Tibial artery (tissue), 4 donors: Measurements from ENCODE around the gene BCL2.

Experiments
- DNase-seq, 2 donors: peaks; one replicate each; pipeline ENCODE4 v3.0.0-alpha.2; 2019
- H3K27ac ChIP-seq, 2 donors: fragments of 200-600 bp; sonication (generic) in 1 of 2; 1 replicate in 1 of 2; 2 replicates in 1 of 2; pipeline ENCODE4 v1.5.1; 2018 to 2019; ENCODE audit warnings: mild to moderate bottlenecking in 1 of 2
- H3K27me3 ChIP-seq, 2 donors: fragments of 200-600 bp; sonication (generic) in 1 of 2; one replicate each; pipeline versions ENCODE4 v1.5.1 to v1.6.0; 2016 to 2019
- H3K36me3 ChIP-seq, 3 donors: fragments of 200-600 bp; sonication (generic) in 2 of 3; one replicate each; pipeline ENCODE4 v1.5.1; 2016 to 2019; ENCODE audit warnings: mild to moderate bottlenecking in 2 of 3
- H3K4me1 ChIP-seq, 4 donors: fragments of 200-600 bp; sonication (generic) in 2 of 4; 1 replicate in 3 of 4; 2 replicates in 1 of 4; pipeline ENCODE4 v1.5.1; 2016 to 2019
- H3K4me3 ChIP-seq, 2 donors: fragments of 200-600 bp; sonication (generic) in 1 of 2; 1 replicate in 1 of 2; 2 replicates in 1 of 2; pipeline ENCODE4 v1.5.1; 2018 to 2019; ENCODE audit warnings: mild to moderate bottlenecking in 2 of 2
- H3K9me3 ChIP-seq, 3 donors: fragments of 200-600 bp; sonication (generic) in 1 of 3; one replicate each; pipeline ENCODE4 v1.5.1; 2016 to 2019
- CTCF ChIP-seq, 2 experiments: fragments of 200-600 bp in 1 of 2; fragments of 450-650 bp in 1 of 2; IDR thresholded peaks; one replicate each; pipeline ENCODE4 v1.5.1; 2017 to 2019; ENCODE audit warnings: antibody characterized with exemption in 2 of 2, mild to moderate bottlenecking in 1 of 2, moderate library complexity in 1 of 2
- intact Hi-C: fragments of 100-400 bp; cut with DNase I; formaldehyde crosslinking; loops from one replicate; pipeline ENCODE4 v1.15.0; 2023; ENCODE audit warnings: low total_unique reads

Gene BCL2

GRCh38 chr18:63150326-63150725 lies 169.2 kb downstream of the BCL2 start:
- TF ChIP-seq CTCF (IDR thresholded peaks at IDR 0.05), result no peak
- no peaks in the 10 kb centered on the region for H3K9me3 ChIP-seq
- H3K27me3 ChIP-seq, result no peaks in the 10 kb centered on the region
- H3K36me3 ChIP-seq, result no peaks in the 10 kb centered on the region
- DNase-seq, result no peak
- intact Hi-C loops, result no loop called here
- peaks cover 0 to 57% (median 40%) of the 10 kb centered on the region in 4 donors for H3K4me1 ChIP-seq
- no peak overlapping the region for H3K4me3 ChIP-seq
- no peak overlapping the region for H3K27ac ChIP-seq

- Histone ChIP-seq H3K27me3 (no peaks in the 10 kb centered on the region), H3K27ac (peak overlapping the region in 1 of 2 donors; percentile 56), H3K9me3 (no peaks in the 10 kb centered on the region), H3K36me3 (no peaks in the 10 kb centered on the region), H3K4me1 (peaks cover 0 to 57% (median 45%) of the 10 kb centered on the region in 4 donors), H3K4me3 (no peak overlapping the region)
- DNase-seq, result no peak
- intact Hi-C loops, result loop anchor here (10.0 kb wide), 1 partner anchor 434 kb away; the partner anchor contains the start of gene PHLPP1
- no peak for TF ChIP-seq CTCF (IDR thresholded peaks at IDR 0.05)
Observed at GRCh38 chr18:63149302-63149587, 170.3 kb downstream of the BCL2 start.

GRCh38 chr18:63148449-63149301 lies 170.9 kb downstream of the BCL2 start:
- Histone ChIP-seq H3K4me3 (no peak overlapping the region), H3K4me1 (peaks cover 0 to 59% (median 44%) of the 10 kb centered on the region in 4 donors), H3K27ac (peak overlapping the region; percentile 56 to 65), H3K36me3 (no peaks in the 10 kb centered on the region), H3K9me3 (no peaks in the 10 kb centered on the region), H3K27me3 (no peaks in the 10 kb centered on the region)
- TF ChIP-seq CTCF (IDR thresholded peaks at IDR 0.05), result no peak
- DNase-seq, result peak; percentile 66 to 80
- intact Hi-C loops, result loop anchor here (10.0 kb wide), 1 partner anchor 434 kb away; the partner anchor contains the start of gene PHLPP1

- Histone ChIP-seq H3K4me1 (peaks cover 0 to 59% (median 47%) of the 10 kb centered on the region in 4 donors), H3K27ac (peak overlapping the region; percentile 56 to 65)
- intact Hi-C loops, result loop anchor here (10.0 kb wide), 1 partner anchor 433 kb away; the partner anchor contains the start of gene PHLPP1
Observed at GRCh38 chr18:63147973-63148372, 171.6 kb downstream of the BCL2 start.

GRCh38 chr18:63146828-63147409 lies 172.7 kb downstream of the BCL2 start:
- TF ChIP-seq CTCF (IDR thresholded peaks at IDR 0.05), result no peak
- intact Hi-C loops, result loop anchor here (10.0 kb wide), 1 partner anchor 432 kb away; the partner anchor contains the start of gene PHLPP1
- peaks cover 0 to 66% (median 48%) of the 10 kb centered on the region in 4 donors for H3K4me1 ChIP-seq
- H3K4me3 ChIP-seq, result no peak overlapping the region
- peak overlapping the region; percentile 56 for H3K27ac ChIP-seq
- H3K27me3 ChIP-seq, result no peaks in the 10 kb centered on the region
- no peaks in the 10 kb centered on the region for H3K9me3 ChIP-seq
- H3K36me3 ChIP-seq, result no peaks in the 10 kb centered on the region
- no peak for DNase-seq

More at GRCh38 chr18:63147973-63148372, 171.6 kb downstream of the BCL2 start:
- Histone ChIP-seq H3K4me3 (no peak overlapping the region), H3K27me3 (no peaks in the 10 kb centered on the region), H3K9me3 (no peaks in the 10 kb centered on the region), H3K36me3 (no peaks in the 10 kb centered on the region)
- no peak for DNase-seq
- no peak for TF ChIP-seq CTCF (IDR thresholded peaks at IDR 0.05)
